Inferior parietal cortex (tissue), 1 donor: ENCODE measurements around the gene TRIM7.

ENCODE experiments used
- DNase-seq: peaks from one replicate; pipeline ENCODE4 v3.0.0-alpha.2; 2016; ENCODE audit errors: extremely low spot score

TRIM7 gene

GRCh38 chr5:181204826-181205760 lies at the start of gene TRIM7:
TRIM7 (minus strand) TSS chr5:181205196; CDS start chr5:181205110, 86 bp downstream.
- no peak for DNase-seq

GRCh38 chr5:181248277-181248676 lies 43.3 kb upstream of the TRIM7 start:
- DNase-seq, result no peak

GRCh38 chr5:181246276-181247049 lies 41.5 kb upstream of the TRIM7 start:
- DNase-seq, result peak; percentile 83

GRCh38 chr5:181245427-181246275 lies 40.7 kb upstream of the TRIM7 start:
- DNase-seq, result no peak

- peak; percentile 95 for DNase-seq
Observed at GRCh38 chr5:181243564-181244343, 38.8 kb upstream of the TRIM7 start, which contains the start of gene RACK1. RACK1 (minus strand) TSS chr5:181243906; CDS start chr5:181243800, 106 bp downstream.

- DNase-seq, result no peak
Observed at GRCh38 chr5:181243018-181243563, 38.1 kb upstream of the TRIM7 start.

- DNase-seq, result no peak
Observed at GRCh38 chr5:181242031-181242451, 37.0 kb upstream of the TRIM7 start.

GRCh38 chr5:181241393-181241975 lies 36.5 kb upstream of the TRIM7 start:
- no peak for DNase-seq

GRCh38 chr5:181239062-181239663 lies 34.2 kb upstream of the TRIM7 start:
- DNase-seq, result no peak

- DNase-seq, result no peak
Observed at GRCh38 chr5:181237729-181238385, 32.9 kb upstream of the TRIM7 start.

- no peak for DNase-seq
Observed at GRCh38 chr5:181236954-181237641, 32.1 kb upstream of the TRIM7 start.

- no peak for DNase-seq
Observed at GRCh38 chr5:181236471-181236870, 31.5 kb upstream of the TRIM7 start.

GRCh38 chr5:181235689-181236366 lies 30.8 kb upstream of the TRIM7 start:
- no peak for DNase-seq

- DNase-seq, result no peak
Observed at GRCh38 chr5:181235323-181235688, 30.3 kb upstream of the TRIM7 start.

GRCh38 chr5:181234455-181235306 lies 29.7 kb upstream of the TRIM7 start:
- DNase-seq, result no peak

GRCh38 chr5:181233801-181234454 lies 28.9 kb upstream of the TRIM7 start:
- DNase-seq, result no peak
